Fibroblast of lung (primary cell): Measurements from ENCODE around the gene DARS1. TPM values are rescaled to one million over a fixed set of nuclear protein-coding genes. Genes with fewer than 3 reads are reported as not detected.

ENCODE experiments used
- DNase-seq, 2 donors: peaks; one replicate each; pipeline versions ENCODE4 v3.0.0 to v3.0.0-alpha.2; 2010; ENCODE audit warnings: low read depth in 2 of 2
- H2AFZ ChIP-seq: 2 replicates; pipeline ENCODE4 v1.5.1; 2012; ENCODE audit warnings: low read length, control low read depth, inconsistent platforms
- H3K27ac ChIP-seq: 2 replicates; pipeline ENCODE4 v1.5.1; 2011; ENCODE audit warnings: low read length, control low read depth; ENCODE audit not compliant: insufficient read depth
- H3K27me3 ChIP-seq: 2 replicates; pipeline ENCODE4 v1.5.1; 2011; ENCODE audit warnings: mild to moderate bottlenecking, low read length; ENCODE audit not compliant: control insufficient read depth, insufficient read depth
- H3K36me3 ChIP-seq: 2 replicates; pipeline ENCODE4 v1.5.1; 2011; ENCODE audit warnings: low read length; ENCODE audit not compliant: control insufficient read depth, insufficient read depth
- H3K4me1 ChIP-seq: 2 replicates; pipeline ENCODE4 v1.5.1; 2011; ENCODE audit warnings: low read length; ENCODE audit not compliant: control insufficient read depth, insufficient read depth; ENCODE audit errors: extremely low read depth
- H3K4me2 ChIP-seq: 2 replicates; pipeline ENCODE4 v1.5.1; 2011; ENCODE audit warnings: low read length, control low read depth; ENCODE audit not compliant: insufficient read depth; ENCODE audit errors: extremely low read depth
- H3K4me3 ChIP-seq, 4 experiments: fragments of 200-600 bp in 1 of 4; sonication (generic) in 1 of 4; replicated peaks in 1 of 4; 2 replicates each; pipeline ENCODE4 v1.5.1; 2011 to 2016; ENCODE audit warnings: low read length in 4 of 4, low read depth in 3 of 4, mild to moderate bottlenecking in 3 of 4, control low read depth in 2 of 4, inconsistent platforms in 1 of 4, mixed read lengths in 1 of 4; ENCODE audit not compliant: insufficient read depth in 1 of 4; ENCODE audit errors: control extremely low read depth in 1 of 4
- H3K79me2 ChIP-seq: 2 replicates; pipeline ENCODE4 v1.5.1; 2012; ENCODE audit warnings: mild to moderate bottlenecking, low read length, inconsistent platforms; ENCODE audit not compliant: control insufficient read depth, insufficient read depth
- H3K9ac ChIP-seq: 2 replicates; pipeline ENCODE4 v1.5.1; 2011; ENCODE audit warnings: mild to moderate bottlenecking, low read length, control low read depth; ENCODE audit not compliant: insufficient read depth
- H3K9me3 ChIP-seq: 2 replicates; pipeline ENCODE4 v1.5.1; 2012; ENCODE audit warnings: low read depth, low read length; ENCODE audit not compliant: control insufficient read depth, insufficient read depth
- H4K20me1 ChIP-seq: 2 replicates; pipeline ENCODE4 v1.5.1; 2011; ENCODE audit warnings: low read length; ENCODE audit not compliant: control insufficient read depth, insufficient read depth; ENCODE audit errors: extremely low read depth
- CTCF ChIP-seq, 2 donors: IDR thresholded peaks in 1 of 2; conservative IDR thresholded peaks in 1 of 2; 1 replicate in 1 of 2; 2 replicates in 1 of 2; pipeline ENCODE4 v1.5.1; 2011 to 2012; ENCODE audit warnings: low read length in 2 of 2, control low read depth in 1 of 2, inconsistent platforms in 1 of 2, low read depth in 1 of 2, mild to moderate bottlenecking in 1 of 2
- EZH2 ChIP-seq: IDR thresholded peaks from 2 replicates; pipeline ENCODE4 v1.5.1; 2012; ENCODE audit warnings: low read length, control low read depth, mild to moderate bottlenecking; ENCODE audit errors: missing control alignments
- polyA plus RNA-seq, 2 donors: library from polyadenylated mRNA; depleted of rRNA in 1 of 2; stranded (reverse) in 1 of 2; unstranded in 1 of 2; fragments of >200 nt; gene quantifications; 2 replicates each; pipeline ENCODE4 v1.2.1, GENCODE V29; 2011 to 2012; ENCODE audit warnings: missing spikeins in 1 of 2
- total RNA-seq: library from RNA; depleted of rRNA; stranded (reverse); fragments of >200 nt; gene quantifications from 2 replicates; pipeline ENCODE4 v1.2.1, GENCODE V29; 2014

DARS1 gene
- total and polyA plus RNA-seq, 2 donors (not counting 1 experiment from before 2014, with no cell fraction given): 75.5 to 110 TPM

DNA sequence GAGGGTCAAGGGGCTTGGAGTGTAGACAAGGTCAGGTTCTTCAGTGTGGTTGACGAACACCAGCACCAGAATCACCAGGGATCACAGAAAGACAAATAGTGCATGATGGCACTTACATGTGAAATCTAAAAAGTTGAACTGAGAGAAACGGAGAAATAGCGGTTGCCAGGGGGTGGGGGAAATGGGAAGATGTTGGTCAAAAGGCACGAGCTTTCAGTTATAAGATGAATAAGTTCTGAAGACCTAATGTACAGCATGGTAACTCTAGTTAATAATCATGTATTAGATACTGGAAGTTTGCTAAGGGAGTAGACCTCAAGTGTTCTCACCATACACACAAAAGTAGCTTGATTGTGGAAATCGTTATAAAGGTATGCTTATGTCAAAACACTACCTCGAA is 43.7 kb upstream of the DARS1 start:
- Histone ChIP-seq H3K4me1 (no peaks in the 10 kb centered on the region), H3K27me3 (no peaks in the 10 kb centered on the region), H3K27ac (no peak overlapping the region), H3K9me3 (no peaks in the 10 kb centered on the region), H2AFZ (no peak overlapping the region), H3K4me2 (no peak overlapping the region), H3K36me3 (no peaks in the 10 kb centered on the region), H3K79me2 (no peaks in the 10 kb centered on the region), H3K4me3 (no peak overlapping the region), H4K20me1 (no peaks in the 10 kb centered on the region), H3K9ac (no peak overlapping the region)
- DNase-seq: no peak
- TF ChIP-seq EZH2 (no peak), CTCF (conservative IDR thresholded peaks at IDR 0.05 in 1 of 2, IDR thresholded peaks at IDR 0.05 in 1 of 2; ENCODE audit: low read depth in 1 of 2, low read length in 2 of 2) (no peak)

- Histone ChIP-seq H2AFZ (no peak overlapping the region), H3K4me1 (no peaks in the 10 kb centered on the region), H3K79me2 (no peaks in the 10 kb centered on the region), H3K27ac (no peak overlapping the region), H3K9me3 (no peaks in the 10 kb centered on the region), H3K4me3 (no peak overlapping the region), H3K4me2 (no peak overlapping the region), H4K20me1 (no peaks in the 10 kb centered on the region), H3K36me3 (no peaks in the 10 kb centered on the region), H3K27me3 (no peaks in the 10 kb centered on the region), H3K9ac (no peak overlapping the region)
- DNase-seq: no peak
- no peak for TF ChIP-seq CTCF (conservative IDR thresholded peaks at IDR 0.05 in 1 of 2, IDR thresholded peaks at IDR 0.05 in 1 of 2; ENCODE audit: low read depth in 1 of 2, low read length in 2 of 2)
These were observed 42.6 kb upstream of the DARS1 start for GRCh38 chr2:136028001-136028400.

DNA sequence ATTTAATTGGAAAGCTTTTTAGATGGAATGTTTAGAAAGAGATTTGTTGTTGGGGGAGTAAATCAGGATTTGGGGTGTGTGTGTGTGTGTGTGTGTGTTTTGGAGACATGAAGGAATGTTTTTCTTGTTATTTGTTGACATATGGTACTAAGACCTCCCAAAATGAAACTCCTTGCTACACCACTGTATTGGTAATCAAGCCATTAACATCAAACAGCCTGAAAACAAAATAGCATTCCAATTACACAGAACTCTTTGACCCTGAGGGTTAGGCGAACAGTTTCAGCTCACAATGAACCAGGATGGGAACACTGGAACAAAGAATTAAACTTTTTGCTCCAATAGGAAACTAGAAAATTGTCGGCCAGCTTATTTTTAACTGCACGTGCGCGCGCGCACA is 41.7 kb upstream of the DARS1 start:
- H4K20me1 ChIP-seq: no peaks in the 10 kb centered on the region
- no peak overlapping the region for H3K9ac ChIP-seq
- no peak overlapping the region for H2AFZ ChIP-seq
- H3K4me2 ChIP-seq: no peak overlapping the region
- H3K4me3 ChIP-seq: no peak overlapping the region
- no peak for DNase-seq
- H3K27ac ChIP-seq: no peak overlapping the region
- no peak for TF ChIP-seq EZH2
- TF ChIP-seq CTCF (conservative IDR thresholded peaks at IDR 0.05 in 1 of 2, IDR thresholded peaks at IDR 0.05 in 1 of 2; ENCODE audit: low read depth in 1 of 2, low read length in 2 of 2): no peak
- no peaks in the 10 kb centered on the region for H3K36me3 ChIP-seq
- no peaks in the 10 kb centered on the region for H3K27me3 ChIP-seq
- H3K9me3 ChIP-seq: no peaks in the 10 kb centered on the region
- no peaks in the 10 kb centered on the region for H3K79me2 ChIP-seq
- H3K4me1 ChIP-seq: no peaks in the 10 kb centered on the region
